ENCODE measurements around the gene TWSG1.
"Not testable (repeated sequence)": the region's sequence is repeated elsewhere in the genome, so short reads cannot be mapped to it uniquely, and the experiment has no call there.

The TWSG1 gene

GRCh38 chr18:9400197-9400596 is 65.6 kb downstream of the TWSG1 start:
- no peak for DNase-seq

GRCh38 chr18:9401176-9401575 is 66.6 kb downstream of the TWSG1 start:
- DNase-seq = no peak

- DNase-seq = not testable (repeated sequence)
These were observed 67.9 kb downstream of the TWSG1 start for GRCh38 chr18:9402358-9403007.

- no peak for DNase-seq
These were observed 69.4 kb downstream of the TWSG1 start for GRCh38 chr18:9403795-9404564.

- no peak for DNase-seq
These were observed 70.0 kb downstream of the TWSG1 start for GRCh38 chr18:9404565-9405060.

GRCh38 chr18:9405130-9405529 is 70.6 kb downstream of the TWSG1 start:
- DNase-seq = no peak

GRCh38 chr18:9405977-9406376 is 71.4 kb downstream of the TWSG1 start:
- no peak for DNase-seq

GRCh38 chr18:9410515-9410914 is 75.9 kb downstream of the TWSG1 start:
- DNase-seq = no peak

- no peak for DNase-seq
These were observed 79.0 kb downstream of the TWSG1 start for GRCh38 chr18:9413576-9413975.

GRCh38 chr18:9416563-9417072 is 82.0 kb downstream of the TWSG1 start:
- no peak for DNase-seq

GRCh38 chr18:9417073-9417851 is 82.7 kb downstream of the TWSG1 start:
- DNase-seq = no peak

- DNase-seq = no peak
These were observed 83.6 kb downstream of the TWSG1 start for GRCh38 chr18:9418047-9418690.

GRCh38 chr18:9419956-9420631 is 85.5 kb downstream of the TWSG1 start:
- no peak for DNase-seq

GRCh38 chr18:9421096-9421900 is 86.7 kb downstream of the TWSG1 start:
- DNase-seq = no peak

- no peak for DNase-seq
These were observed 87.3 kb downstream of the TWSG1 start for GRCh38 chr18:9421901-9422327.

GRCh38 chr18:9422816-9423519 is 88.4 kb downstream of the TWSG1 start:
- DNase-seq = no peak

- DNase-seq = not testable (repeated sequence)
These were observed 89.1 kb downstream of the TWSG1 start for GRCh38 chr18:9423648-9424047.

GRCh38 chr18:9424235-9424634 is 89.7 kb downstream of the TWSG1 start:
- DNase-seq = not testable (repeated sequence)

- no peak for DNase-seq
These were observed 92.2 kb downstream of the TWSG1 start for GRCh38 chr18:9426753-9427152.

GRCh38 chr18:9428301-9428706 is 93.7 kb downstream of the TWSG1 start:
- no peak for DNase-seq

Data from SIG-M5 (cell line).